A549 (cell line): ENCODE measurements around the gene LPAR5. TPM values are rescaled to one million over a fixed set of nuclear protein-coding genes. Genes with fewer than 3 reads are reported as not detected.

ENCODE experiments used
- ATAC-seq, 2 experiments: fragments of 200-7000 bp in 1 of 2; fragments of >200 bp in 1 of 2; cut with Nextera tagmentation in 1 of 2; cut with Tn5 transposase in 1 of 2; 3 replicates each; pipeline versions ENCODE4 v1.8.0 to v1.9.1; 2018 to 2020; ENCODE audit warnings: mild to moderate bottlenecking in 1 of 2, moderate library complexity in 1 of 2
- CTCF ChIA-PET: fragments of 300-600 bp; sonication (Branson Sonifier 250); formaldehyde crosslinking; extraction: SDS; loops from one replicate; lab custom pipeline; 2021; ENCODE audit warnings: antibody characterized with exemption, inconsistent platforms; lab: Yijun Ruan, JAX
- POLR2A ChIA-PET: fragments of 350-600 bp; formaldehyde crosslinking; extraction: SDS; loops from one replicate; lab custom pipeline; 2021; ENCODE audit warnings: antibody characterized with exemption, inconsistent platforms; lab: Yijun Ruan, JAX
- DNase-seq, 2 experiments: peaks; one replicate each; pipeline versions ENCODE4 v3.0.0 to v3.0.0-alpha.2; 2011 to 2016; ENCODE audit warnings: low read depth in 1 of 2, low spot score in 1 of 2
- FAIRE-seq: peaks from 2 replicates; lab custom pipeline; 2011; peaks lifted over from hg19 to GRCh38; lab: Jason Lieb, UNC
- H3K27ac ChIP-seq, 2 experiments: fragments of >200 bp; sonication (Bioruptor Twin); formaldehyde crosslinking; 3 replicates each; pipeline ENCODE4 v1.5.1; 2016 to 2017
- H3K4me1 ChIP-seq: fragments of >200 bp; sonication (Bioruptor Twin); formaldehyde crosslinking; 3 replicates; pipeline ENCODE4 v1.6.1; 2016
- H3K4me2 ChIP-seq: fragments of >200 bp; sonication (Bioruptor Twin); formaldehyde crosslinking; 3 replicates; pipeline ENCODE4 v1.6.1; 2016
- H3K4me3 ChIP-seq: fragments of >200 bp; sonication (Bioruptor Twin); formaldehyde crosslinking; 3 replicates; pipeline ENCODE4 v1.5.1; 2016
- H3K9me3 ChIP-seq: fragments of >200 bp; sonication (Bioruptor Twin); formaldehyde crosslinking; 3 replicates; pipeline ENCODE4 v1.6.1; 2016
- ATOH8 ChIP-seq: fragments of 250-450 bp; sonication (Bioruptor Pico); IDR thresholded peaks from 2 replicates; pipeline ENCODE4 v1.5.0; 2020; ENCODE audit warnings: low read depth, mild to moderate bottlenecking, moderate library complexity
- BHLHE40 ChIP-seq: IDR thresholded peaks from 2 replicates; pipeline ENCODE4 v1.6.1; 2012; ENCODE audit warnings: low read depth, low read length, inconsistent platforms
- CHD4 ChIP-seq: fragments of 200-600 bp; sonication (generic); IDR thresholded peaks from 2 replicates; pipeline ENCODE4 v1.6.1; 2016; ENCODE audit warnings: antibody characterized with exemption, mild to moderate bottlenecking, borderline replicate concordance
- ELK1 ChIP-seq: fragments of 150-350 bp; IDR thresholded peaks from 2 replicates; pipeline ENCODE4 v1.6.1; 2014; ENCODE audit warnings: low read depth, mild to moderate bottlenecking, low read length
- HMGXB4 ChIP-seq: fragments of 250-450 bp; sonication (Bioruptor Pico); IDR thresholded peaks from 2 replicates; pipeline ENCODE4 v1.5.0; 2021; ENCODE audit warnings: mild to moderate bottlenecking, moderate library complexity, borderline replicate concordance
- HOXA7 ChIP-seq: fragments of 250-450 bp; sonication (Bioruptor Pico); IDR thresholded peaks from 2 replicates; pipeline ENCODE4 v1.5.0; 2020; ENCODE audit warnings: mild to moderate bottlenecking, moderate library complexity
- HOXB13 ChIP-seq: fragments of 250-450 bp; sonication (Bioruptor Pico); IDR thresholded peaks from 2 replicates; pipeline ENCODE4 v1.5.0; 2020; ENCODE audit warnings: low read depth, mild to moderate bottlenecking, moderate library complexity
- KDM1A ChIP-seq: fragments of 200-600 bp; sonication (generic); IDR thresholded peaks from 2 replicates; pipeline ENCODE4 v1.6.1; 2016; ENCODE audit warnings: low read depth, mild to moderate bottlenecking
- MYC ChIP-seq: IDR thresholded peaks from 2 replicates; pipeline ENCODE4 v1.6.1; 2012; ENCODE audit warnings: mild to moderate bottlenecking, inconsistent platforms, low read length, improper control_type of control experiment, borderline replicate concordance
- NFE2L2 ChIP-seq: fragments of 150-350 bp; conservative IDR thresholded peaks from 2 replicates; pipeline ENCODE4 v1.6.1; 2014; ENCODE audit warnings: low read length
- NR3C1 ChIP-seq: fragments of >200 bp; sonication (Bioruptor Twin); formaldehyde crosslinking; IDR thresholded peaks from 3 replicates; pipeline ENCODE4 v1.6.1; 2017
- PBX3 ChIP-seq: IDR thresholded peaks from 2 replicates; pipeline ENCODE4 v1.6.1; 2012
- RAD21 ChIP-seq, 2 experiments: fragments of >200 bp in 1 of 2; sonication (Bioruptor Twin) in 1 of 2; formaldehyde crosslinking in 1 of 2; IDR thresholded peaks in 1 of 2; conservative IDR thresholded peaks in 1 of 2; 2 replicates in 1 of 2; 3 replicates in 1 of 2; pipeline ENCODE4 v1.6.1; 2012 to 2018; ENCODE audit warnings: inconsistent platforms in 1 of 2
- RARB ChIP-seq: fragments of 250-450 bp; sonication (Bioruptor Pico); IDR thresholded peaks from 2 replicates; pipeline ENCODE4 v1.8.0; 2021; ENCODE audit warnings: mild to moderate bottlenecking, moderate library complexity
- RNF2 ChIP-seq: fragments of 200-600 bp; sonication (generic); IDR thresholded peaks from 2 replicates; pipeline ENCODE4 v1.6.1; 2016; ENCODE audit warnings: low read depth, mild to moderate bottlenecking, antibody characterized with exemption, moderate library complexity, borderline replicate concordance
- SREBF2 ChIP-seq: fragments of 450-650 bp; IDR thresholded peaks from 2 replicates; pipeline ENCODE4 v1.6.1; 2014; ENCODE audit warnings: mild to moderate bottlenecking, moderate library complexity
- ZFP36 ChIP-seq: fragments of 450-650 bp; IDR thresholded peaks from 2 replicates; pipeline ENCODE4 v1.6.1; 2014; ENCODE audit warnings: borderline replicate concordance; ENCODE audit not compliant: partially characterized antibody
- ZNF302 ChIP-seq: fragments of 250-450 bp; sonication (Bioruptor Pico); IDR thresholded peaks from 2 replicates; pipeline ENCODE4 v1.9.0; 2021; ENCODE audit warnings: inconsistent platforms, mild to moderate bottlenecking, moderate library complexity
- WGBS: methylation state at CpG from one replicate; pipeline ENCODE4 v1.1.6; 2017; ENCODE audit errors: missing lambda C conversion rate; 5-methylcytosine and 5-hydroxymethylcytosine counted together
- polyA plus RNA-seq, 4 experiments: library from polyadenylated mRNA; depleted of rRNA in 3 of 4; stranded (reverse); fragments of >200 nt; fragmentation: RNase III in 1 of 4; extraction: RNeasy Plus Mini Kit Qiagen cat#74134 plus additional on column Dnase treatment in 1 of 4; gene quantifications; 2 replicates in 3 of 4; 3 replicates in 1 of 4; pipeline ENCODE4 v1.2.3, GENCODE V29; 2011 to 2017
- TF ChIP-seq, protein P1 (sequence below): IDR thresholded peaks from 2 replicates; pipeline ENCODE4 v1.6.1; 2012
- TF ChIP-seq, protein P2 (sequence below): IDR thresholded peaks from 2 replicates; pipeline ENCODE4 v1.6.1; 2012; ENCODE audit warnings: low read depth, borderline replicate concordance
- TF ChIP-seq, protein P3 (sequence below): fragments of >200 bp; sonication (Bioruptor Twin); formaldehyde crosslinking; IDR thresholded peaks from 2 replicates; pipeline ENCODE4 v1.6.1; 2016

The LPAR5 gene
- polyA plus RNA-seq, 2 of the 4 experiments (the other 2 are of a cell fraction) = 0.66 to 0.74 TPM

- Histone ChIP-seq H3K4me2 (no peak overlapping the region), H3K27ac (no peak overlapping the region), H3K4me1 (peaks cover 10% of the 10 kb centered on the region), H3K4me3 (no peak overlapping the region), H3K9me3 (peaks cover 28% of the 10 kb centered on the region)
- ATAC-seq (no peak), DNase-seq (no peak), FAIRE-seq (no peak)
- CTCF ChIA-PET = interaction anchor here (0.8 to 1.5 kb wide), 4 partner anchors 11 to 113 kb away, joined by 3 to 4 read pairs (median 3); partner anchors contain the start of gene MLF2
- TF ChIP-seq HMGXB4 (CRISPR knock-in tag) (no peak), RARB (CRISPR knock-in tag) (no peak), MYC (no peak), ZNF302 (CRISPR knock-in tag) (no peak), HOXA7 (CRISPR knock-in tag) (no peak), NFE2L2 (no peak), CHD4 (no peak), BHLHE40 (no peak)
- TF ChIP-seq, protein P1, sequence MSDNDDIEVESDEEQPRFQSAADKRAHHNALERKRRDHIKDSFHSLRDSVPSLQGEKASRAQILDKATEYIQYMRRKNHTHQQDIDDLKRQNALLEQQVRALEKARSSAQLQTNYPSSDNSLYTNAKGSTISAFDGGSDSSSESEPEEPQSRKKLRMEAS = no peak
- WGBS = 81% methylated on average over 4 of the region's 4 CpGs
- POLR2A ChIA-PET = no interaction called here
Measured at GRCh38 chr12:6640497-6640896, 4.7 kb upstream of the LPAR5 start.

DNA sequence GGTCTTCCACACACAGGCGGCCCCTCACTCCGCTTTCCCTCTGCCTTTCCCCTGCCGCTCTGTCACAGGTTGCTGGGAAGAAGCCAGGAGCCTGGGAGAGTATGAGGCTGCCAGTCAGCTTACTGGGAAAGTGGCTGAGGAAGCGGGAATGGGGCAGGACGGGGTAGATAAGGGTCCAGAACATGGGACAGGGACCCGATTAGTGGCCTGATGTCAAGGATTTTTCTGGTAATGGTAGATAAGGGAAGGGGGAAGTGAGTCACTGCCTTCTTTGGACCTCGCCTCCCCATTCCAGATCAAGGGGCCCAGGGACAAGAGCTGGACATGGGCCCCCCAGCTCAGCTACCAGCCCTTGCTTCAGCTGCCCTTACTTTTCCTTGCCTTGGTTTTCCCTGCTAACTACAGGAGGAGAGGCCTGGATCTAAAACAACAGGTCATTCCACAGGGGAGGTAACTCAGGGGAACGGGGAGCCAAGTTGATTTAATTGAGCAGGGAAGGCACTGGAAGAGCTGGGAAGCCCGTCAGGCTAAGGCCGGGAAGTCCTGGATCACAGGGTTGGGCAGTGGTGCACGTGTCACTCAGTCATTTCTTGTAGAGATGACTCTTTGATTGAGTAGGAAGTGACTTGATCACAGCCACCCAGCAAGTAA is 3.5 kb upstream of the LPAR5 start:
- DNase-seq = no peak
- TF ChIP-seq BHLHE40 (no peak), CHD4 (no peak), ELK1 (no peak), KDM1A (no peak), RNF2 (no peak), SREBF2 (no peak), PBX3 (no peak), ATOH8 (no peak), ZFP36 (no peak), NR3C1 (no peak), HOXB13 (CRISPR knock-in tag) (no peak), HMGXB4 (CRISPR knock-in tag) (no peak), RAD21 (conservative IDR thresholded peaks at IDR 0.05 in 1 of 2, IDR thresholded peaks at IDR 0.05 in 1 of 2) (no peak)
- TF ChIP-seq, protein P2, sequence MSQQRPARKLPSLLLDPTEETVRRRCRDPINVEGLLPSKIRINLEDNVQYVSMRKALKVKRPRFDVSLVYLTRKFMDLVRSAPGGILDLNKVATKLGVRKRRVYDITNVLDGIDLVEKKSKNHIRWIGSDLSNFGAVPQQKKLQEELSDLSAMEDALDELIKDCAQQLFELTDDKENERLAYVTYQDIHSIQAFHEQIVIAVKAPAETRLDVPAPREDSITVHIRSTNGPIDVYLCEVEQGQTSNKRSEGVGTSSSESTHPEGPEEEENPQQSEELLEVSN = no peak
- TF ChIP-seq, protein P3, sequence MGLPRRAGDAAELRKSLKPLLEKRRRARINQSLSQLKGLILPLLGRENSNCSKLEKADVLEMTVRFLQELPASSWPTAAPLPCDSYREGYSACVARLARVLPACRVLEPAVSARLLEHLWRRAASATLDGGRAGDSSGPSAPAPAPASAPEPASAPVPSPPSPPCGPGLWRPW = no peak
- Histone ChIP-seq H3K27ac (no peak overlapping the region), H3K9me3 (peaks cover 19% of the 10 kb centered on the region), H3K4me3 (no peak overlapping the region), H3K4me1 (peaks cover 13% of the 10 kb centered on the region), H3K4me2 (no peak overlapping the region)
- ChIA-PET CTCF (interaction anchor here (0.5 to 1.2 kb wide), 3 partner anchors 16 to 75 kb away, joined by 3 to 4 read pairs (median 4); no protein-coding TSS in a partner anchor), POLR2A (no interaction called here)
- no peak for FAIRE-seq
- 59% methylated on average over 11 of the region's 11 CpGs for WGBS
- no peak for ATAC-seq
